ENCODE data around the gene GRIK4.
"Not testable (repeated sequence)": the region's sequence is repeated elsewhere in the genome, so short reads cannot be mapped to it uniquely, and the experiment has no call there.

GRIK4 gene

DNA sequence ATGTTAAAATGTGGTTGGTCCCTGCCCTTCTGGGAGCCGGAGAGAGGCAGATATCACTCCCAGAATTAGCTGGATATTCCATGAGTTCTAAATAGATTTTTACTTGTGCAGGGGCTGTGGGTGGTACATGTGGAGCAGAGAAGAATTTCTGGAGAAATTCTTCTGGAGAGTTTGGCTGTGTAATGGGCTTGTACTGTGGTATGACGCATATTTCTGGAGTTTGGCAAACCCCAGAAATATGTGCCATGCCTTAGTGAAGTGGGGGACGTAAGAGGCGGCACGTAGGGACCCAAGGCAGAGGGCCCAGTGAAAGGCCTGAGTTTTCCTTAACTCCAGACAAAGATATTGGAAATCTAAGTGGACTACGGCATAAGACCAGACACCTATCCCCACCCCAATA, 461.1 kb downstream of the GRIK4 start:
- no peak for DNase-seq (ENCODE audit: low read depth in 1 of 2, low spot score in 1 of 2)

DNA sequence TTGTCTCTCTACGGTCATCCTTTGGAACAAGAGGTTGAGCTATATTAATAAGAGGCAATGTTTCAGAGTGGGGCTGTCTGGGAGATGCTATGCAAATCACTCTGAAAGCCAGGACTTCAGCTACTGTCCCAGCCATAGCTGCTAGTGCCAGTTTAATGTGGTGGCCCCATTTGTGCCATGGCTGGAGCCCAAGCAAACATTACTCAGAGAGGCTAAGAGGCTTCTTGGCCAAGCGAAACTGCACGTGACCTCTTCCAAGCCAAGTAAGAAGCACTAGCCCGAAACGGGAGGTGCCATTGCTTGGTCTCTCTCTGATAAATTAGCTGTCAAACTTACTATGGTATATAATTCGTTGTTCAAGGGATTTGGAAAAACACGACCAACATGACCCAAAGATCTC, 462.0 kb downstream of the GRIK4 start:
- DNase-seq (ENCODE audit: low read depth in 1 of 2, low spot score in 1 of 2): no peak

DNA sequence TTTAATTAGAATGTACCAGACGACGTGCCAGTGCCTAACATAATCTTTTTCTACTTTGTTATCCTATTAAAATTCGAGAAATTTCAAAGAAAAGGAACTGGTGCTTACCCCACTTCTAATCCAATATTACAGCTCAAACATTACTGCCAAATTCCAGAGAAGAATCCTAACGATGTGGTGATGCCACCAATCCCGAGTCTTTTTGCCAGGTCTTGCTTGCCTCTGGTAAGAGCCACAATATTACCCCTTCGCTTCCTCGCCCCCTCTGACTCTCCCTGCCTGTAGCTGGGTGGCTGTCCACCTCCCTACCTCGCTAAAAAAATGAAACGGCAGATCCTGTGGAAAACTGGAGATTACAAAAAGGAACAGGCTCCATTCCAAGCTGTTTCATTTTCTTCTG, 462.9 kb downstream of the GRIK4 start:
- DNase-seq (ENCODE audit: low read depth in 1 of 2, low spot score in 1 of 2): no peak

DNA sequence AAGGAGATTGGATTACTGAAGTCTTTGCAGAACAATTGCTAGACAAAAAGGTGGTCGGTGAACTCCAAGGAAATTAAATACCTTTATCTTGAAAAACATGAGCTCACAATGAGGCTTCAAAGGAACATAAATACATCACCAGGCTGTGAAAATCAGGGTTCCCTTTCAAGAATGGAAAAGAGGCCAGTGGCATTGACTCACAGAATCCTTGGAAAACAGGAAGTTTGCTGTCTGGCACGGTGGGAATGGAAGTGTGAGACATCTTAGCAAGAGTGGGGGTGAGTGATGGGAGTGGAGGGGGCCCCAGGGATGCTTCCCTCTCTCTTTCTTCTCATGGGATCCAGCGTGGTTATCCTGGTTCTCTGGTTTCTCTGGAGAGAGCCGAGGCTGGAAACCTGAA, 463.4 kb downstream of the GRIK4 start:
- DNase-seq (ENCODE audit: low read depth in 1 of 2, low spot score in 1 of 2): no peak

DNA sequence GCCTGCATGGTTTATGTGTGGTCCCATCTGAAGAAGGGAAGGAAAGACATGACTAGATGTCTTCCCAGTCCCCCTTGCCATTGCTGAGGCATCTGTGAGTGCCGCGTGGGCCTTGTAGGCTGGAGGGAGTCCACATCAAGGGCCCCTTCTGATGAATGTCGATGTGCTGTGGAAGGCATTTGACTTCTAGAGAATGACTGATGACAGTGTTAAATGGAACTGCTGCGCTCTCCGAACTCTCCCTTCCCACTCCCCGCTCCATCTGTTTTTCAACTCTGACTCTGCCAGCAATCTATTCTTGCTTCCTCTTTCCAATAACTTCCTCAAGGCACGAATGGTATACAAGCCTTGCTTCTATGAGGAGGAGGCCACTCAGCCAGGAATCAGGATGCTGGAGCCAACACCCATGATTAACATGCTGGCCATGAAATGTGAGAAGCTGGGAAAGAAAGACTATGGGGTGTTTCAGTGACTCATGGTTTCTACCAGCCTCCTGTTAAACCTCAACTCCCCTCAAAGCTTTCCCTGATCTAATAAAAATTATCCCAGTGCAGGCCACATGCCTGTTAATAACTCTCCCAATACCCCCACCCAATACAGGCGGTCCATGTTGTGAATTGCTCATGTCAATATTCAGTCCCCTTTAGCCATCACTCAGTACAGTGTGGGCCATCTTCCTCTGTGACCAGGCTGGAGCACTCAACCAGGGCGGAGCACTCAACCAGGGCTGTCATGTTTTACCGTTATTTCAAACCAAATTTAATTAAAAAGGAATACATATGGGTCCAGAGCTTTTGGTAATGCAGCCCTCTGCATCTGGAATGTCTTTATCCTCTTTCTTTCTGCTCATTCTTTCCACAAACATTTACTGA, 466.0 kb downstream of the GRIK4 start:
- no peak for DNase-seq (ENCODE audit: low read depth in 1 of 2, low spot score in 1 of 2)

DNA sequence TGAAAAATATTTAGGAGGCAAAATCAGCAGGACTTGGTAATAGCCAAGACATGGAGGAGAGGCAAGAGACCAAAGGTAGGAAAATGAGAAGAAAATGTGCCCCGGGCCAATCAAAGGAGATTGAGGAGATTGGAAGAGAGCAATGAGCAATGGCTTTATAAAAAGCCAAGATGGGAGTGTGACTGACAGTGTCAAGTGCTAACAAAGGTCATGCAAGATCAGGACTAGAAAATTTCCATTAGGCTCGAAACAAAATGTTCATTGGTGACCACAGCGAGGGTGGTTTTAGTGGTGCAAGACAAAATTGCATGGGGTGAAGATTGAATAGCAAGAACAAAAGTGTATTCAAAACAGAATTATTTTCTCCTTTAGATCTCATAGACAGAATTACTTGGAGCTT, 467.2 kb downstream of the GRIK4 start:
- no peak for DNase-seq (ENCODE audit: low read depth in 1 of 2, low spot score in 1 of 2)

DNA sequence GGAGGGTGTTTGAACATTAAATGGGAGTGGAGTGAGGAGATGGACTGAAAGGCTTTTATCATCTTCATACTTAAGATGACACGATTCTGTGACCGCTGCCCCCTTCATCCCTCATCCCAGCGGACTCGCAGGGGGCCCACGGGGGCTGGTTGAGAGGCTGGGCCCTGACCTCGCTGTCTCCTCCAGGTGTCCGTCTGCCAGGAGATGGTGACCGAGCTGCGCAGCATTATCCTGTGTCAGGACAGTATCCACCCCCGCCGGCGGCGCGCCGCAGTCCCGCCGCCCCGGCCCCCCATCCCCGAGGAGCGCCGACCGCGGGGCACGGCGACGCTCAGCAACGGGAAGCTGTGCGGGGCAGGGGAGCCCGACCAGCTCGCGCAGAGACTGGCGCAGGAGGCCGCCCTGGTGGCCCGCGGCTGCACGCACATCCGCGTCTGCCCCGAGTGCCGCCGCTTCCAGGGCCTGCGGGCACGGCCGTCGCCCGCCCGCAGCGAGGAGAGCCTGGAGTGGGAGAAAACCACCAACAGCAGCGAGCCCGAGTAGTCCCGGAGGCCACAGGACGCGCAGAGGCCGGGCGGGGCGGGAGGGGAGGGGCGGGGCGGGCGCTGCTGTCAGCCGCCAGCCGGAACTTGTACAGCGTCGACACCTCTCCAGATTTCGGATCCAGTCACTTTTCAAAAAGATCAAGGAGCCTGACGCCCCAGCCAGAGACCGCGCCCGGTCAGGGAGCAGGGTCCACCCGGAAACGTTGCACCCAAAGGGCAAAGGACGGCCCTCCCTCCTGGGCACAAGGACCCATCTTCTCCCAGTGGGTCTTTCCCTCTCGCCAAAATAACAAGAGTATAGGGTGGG, 474.4 kb downstream of the GRIK4 start:
- peak in 1 of 2 donors; percentile 9 for DNase-seq (ENCODE audit: low read depth in 1 of 2, low spot score in 1 of 2)

DNA sequence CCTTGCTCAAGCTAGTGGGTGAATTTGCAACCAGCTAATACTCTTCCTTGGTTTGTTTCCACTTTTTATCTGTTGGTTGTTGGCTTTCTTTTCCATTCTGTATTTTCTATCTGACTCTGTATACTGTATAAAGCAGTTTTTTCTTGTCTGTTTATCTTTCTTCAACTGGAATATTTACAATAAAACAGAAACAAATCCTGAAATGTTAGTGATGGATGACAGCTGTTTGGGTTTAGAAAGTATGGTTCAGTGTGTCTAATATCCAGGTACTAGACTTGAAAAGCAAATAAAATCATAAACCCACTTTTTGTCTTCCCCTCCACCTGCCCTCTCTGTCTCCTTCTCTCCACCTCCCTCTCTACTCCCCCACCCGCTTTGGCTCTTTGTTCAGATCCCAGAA, 477.1 kb downstream of the GRIK4 start:
- no peak for DNase-seq (ENCODE audit: low read depth in 1 of 2, low spot score in 1 of 2)

DNA sequence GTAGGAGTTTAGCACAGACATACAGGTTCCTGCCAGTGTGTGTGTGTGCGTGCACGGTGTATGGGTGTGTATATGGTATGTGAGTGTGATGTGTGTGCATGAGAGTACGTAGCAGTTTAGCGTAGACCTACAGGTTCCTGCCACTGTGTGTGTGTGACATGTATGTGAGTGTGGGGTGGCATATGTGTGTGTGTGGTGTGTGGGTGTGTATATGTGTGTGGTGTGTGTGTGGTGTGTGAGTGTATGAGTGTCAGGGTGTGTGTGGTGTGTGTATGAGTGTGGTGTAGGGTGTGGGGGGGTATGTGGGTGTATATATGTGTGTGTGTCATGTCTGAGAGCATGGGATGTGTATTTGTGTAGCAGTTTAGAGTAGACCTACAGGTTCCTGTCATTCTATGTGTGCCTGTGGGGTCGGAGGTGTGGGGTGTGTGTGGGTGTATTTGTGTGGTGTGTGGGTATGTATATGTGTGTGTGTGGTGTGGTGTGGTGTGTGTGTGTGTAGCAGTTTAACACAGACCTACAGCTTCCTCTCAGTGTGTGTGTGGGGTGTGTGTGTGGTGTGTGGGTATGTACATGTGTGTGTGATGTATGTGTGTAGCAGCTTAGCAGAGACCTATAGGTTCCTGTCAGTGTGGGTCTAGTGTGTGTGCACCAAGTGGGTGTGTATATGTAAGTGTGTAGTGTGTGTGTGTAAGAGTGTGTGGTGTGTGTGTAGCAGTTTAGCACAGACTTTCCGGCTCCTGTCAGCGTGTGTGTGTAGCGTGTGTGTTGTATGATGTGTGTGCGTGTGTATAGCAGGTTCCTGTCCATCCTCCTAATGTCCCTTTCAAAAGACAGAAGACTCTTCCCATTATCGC, 480.5 kb downstream of the GRIK4 start:
- no peak for DNase-seq (ENCODE audit: low read depth in 1 of 2, low spot score in 1 of 2)

DNA sequence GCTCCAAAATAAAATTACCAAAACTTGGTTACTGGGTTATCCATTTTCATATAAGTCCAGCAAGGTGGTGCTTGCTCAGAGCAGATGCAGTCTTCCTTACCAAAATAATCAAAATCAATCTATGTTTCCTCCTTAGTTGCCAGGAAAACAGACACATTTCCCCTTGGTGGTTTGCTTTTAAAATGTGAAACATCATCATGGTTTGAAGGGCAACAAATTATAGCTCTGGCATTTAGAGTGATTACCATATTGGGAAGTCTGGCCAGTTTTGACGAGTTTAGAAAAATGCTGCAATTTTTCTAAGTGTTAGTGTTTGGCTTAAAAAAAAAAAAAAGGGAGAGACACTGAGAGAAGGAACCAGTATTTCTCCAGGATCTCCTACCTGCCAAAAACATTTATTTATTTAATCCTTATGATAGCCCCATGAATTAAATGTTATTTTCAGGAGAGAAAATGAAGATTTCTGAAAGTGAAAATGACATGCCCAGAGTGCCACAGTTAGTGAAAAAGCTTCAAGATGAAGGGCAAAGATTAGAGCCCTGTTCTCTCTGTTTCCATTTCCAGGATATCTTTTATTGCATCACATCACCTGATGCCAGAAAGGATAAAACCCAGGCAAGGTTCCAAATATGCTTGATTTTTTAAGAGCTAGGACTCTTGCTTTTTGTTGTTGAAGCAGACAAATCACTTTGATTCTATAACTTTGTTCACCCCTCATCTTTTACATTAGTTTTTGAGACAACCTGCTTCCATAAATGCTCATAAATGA, 482.7 kb downstream of the GRIK4 start:
- no peak for DNase-seq (ENCODE audit: low read depth in 1 of 2, low spot score in 1 of 2)

DNA sequence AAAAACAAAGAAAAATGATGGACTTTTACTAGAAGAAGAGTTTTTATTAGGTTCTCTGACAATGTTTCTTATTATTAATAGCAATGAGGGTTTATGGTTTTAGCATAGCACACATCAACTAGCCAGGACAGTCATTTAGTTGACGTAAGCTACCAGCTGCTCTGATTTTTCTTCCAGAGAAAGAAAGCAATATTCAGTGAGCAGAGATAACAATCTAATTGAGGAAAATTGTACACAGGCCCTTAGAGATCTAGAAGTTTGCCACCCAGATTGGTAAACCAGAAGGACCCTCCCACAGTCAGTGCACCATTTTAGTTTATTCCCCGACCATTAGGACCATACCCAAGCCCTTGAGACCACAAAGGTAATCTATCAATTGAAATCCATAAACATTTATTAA, 483.6 kb downstream of the GRIK4 start:
- DNase-seq (ENCODE audit: low read depth in 1 of 2, low spot score in 1 of 2): no peak

DNA sequence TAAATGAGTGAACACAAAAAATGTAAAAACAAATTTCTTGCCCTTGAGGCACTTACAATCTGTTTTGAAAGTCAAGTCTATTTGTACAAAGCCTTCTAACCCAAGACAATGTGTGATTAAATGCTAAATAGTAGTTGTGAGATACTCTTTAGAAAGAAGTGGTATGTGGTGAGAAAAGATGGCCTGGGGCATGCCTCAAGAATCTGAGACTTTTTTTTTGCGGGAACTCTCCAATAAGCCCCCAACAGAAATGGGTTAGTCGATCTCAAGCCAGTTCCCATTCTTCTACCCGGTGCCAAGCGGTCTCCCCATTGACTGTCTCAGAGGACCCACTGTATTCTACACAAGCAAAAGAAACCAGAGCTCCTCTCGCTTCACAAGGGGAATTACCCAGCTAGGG, 485.4 kb downstream of the GRIK4 start:
- DNase-seq (ENCODE audit: low read depth in 1 of 2, low spot score in 1 of 2): no peak

DNA sequence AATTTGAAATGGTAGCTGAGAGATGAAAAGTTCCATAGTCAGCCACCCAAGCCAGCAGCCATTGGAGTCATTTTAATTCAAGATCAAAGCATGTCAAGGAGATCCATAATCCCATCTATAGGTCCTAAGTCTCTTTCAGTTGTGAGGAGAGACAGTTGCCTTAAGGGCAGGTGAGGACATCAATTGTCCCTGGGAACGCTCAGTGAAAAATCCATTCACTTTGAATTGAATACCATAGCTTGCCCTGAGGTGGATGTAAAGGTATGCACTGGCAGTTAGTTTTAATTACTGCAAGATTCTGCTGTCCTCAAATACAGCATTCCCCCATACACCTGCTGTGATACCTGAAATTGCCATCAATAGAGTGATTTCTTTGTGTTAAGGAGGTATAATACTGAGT, 487.0 kb downstream of the GRIK4 start:
- no peak for DNase-seq (ENCODE audit: low read depth in 1 of 2, low spot score in 1 of 2)

DNA sequence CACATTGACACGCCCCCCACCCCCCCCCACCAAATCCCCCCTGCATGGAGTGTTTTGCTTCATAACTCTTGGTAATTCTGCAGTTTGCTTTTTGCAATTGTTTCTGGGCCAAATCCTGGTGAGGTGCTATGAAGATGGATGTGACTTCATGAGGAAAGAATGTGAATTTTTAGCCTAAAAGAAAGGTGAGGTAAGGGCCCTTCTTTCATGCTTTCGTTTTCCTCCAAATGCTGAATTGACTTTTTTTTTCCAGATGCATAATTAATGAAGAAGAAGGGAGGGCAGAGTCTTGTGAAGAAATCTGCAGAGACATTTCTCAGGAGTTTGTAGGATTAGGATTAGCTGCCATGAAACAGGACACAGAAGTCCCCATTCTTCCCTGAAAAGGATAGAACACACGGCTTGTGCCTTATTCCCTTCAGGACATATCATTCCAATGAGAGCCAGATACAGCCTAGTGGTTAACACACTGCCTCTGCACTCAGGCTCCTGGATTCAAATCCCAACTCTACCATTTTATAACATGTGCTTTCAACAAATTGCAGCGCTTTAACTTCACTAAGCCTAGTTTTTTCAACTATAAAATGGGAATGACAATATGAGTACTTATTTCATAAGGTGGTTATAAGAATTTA, 492.8 kb downstream of the GRIK4 start:
- no peak for DNase-seq (ENCODE audit: low read depth in 1 of 2, low spot score in 1 of 2)

DNA sequence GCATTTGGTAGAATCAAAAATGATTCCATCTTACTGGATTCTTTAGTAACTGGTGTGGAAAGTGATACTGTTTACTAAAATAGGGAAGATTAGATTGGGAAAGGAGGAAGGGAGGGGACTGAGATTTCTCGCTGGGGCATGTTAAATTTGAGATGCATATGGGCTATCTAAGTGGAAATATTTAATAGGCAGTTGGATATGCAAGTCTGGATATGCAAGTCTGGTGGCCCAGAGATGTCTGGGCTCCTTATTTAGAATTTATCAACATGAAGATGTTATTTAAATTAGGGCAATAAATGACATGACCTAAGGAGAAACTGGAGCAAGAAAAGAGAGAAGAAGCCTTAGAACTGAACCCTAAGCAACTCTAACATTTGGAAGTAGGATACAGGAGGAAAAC, 495.4 kb downstream of the GRIK4 start:
- no peak for DNase-seq (ENCODE audit: low read depth in 1 of 2, low spot score in 1 of 2)

DNA sequence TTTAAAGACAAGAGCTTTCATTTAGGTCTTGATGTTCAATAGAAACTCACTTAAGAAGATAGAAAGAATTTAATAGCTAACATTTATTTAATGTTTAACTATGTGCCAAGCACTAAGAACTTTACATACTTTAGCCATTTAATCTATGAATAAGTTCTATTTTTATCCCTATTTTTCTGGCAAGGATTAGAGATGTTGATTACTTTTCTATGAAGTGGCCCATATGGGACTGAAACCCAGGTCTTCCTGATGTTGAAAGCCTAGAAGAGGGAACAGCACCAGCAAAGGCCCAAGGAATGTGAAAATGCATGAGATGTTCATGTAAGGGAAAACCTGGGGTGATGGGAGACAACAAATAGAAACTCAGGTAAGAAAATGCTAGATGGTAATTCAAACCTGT, 497.0 kb downstream of the GRIK4 start:
- DNase-seq (ENCODE audit: low read depth in 1 of 2, low spot score in 1 of 2): no peak

DNA sequence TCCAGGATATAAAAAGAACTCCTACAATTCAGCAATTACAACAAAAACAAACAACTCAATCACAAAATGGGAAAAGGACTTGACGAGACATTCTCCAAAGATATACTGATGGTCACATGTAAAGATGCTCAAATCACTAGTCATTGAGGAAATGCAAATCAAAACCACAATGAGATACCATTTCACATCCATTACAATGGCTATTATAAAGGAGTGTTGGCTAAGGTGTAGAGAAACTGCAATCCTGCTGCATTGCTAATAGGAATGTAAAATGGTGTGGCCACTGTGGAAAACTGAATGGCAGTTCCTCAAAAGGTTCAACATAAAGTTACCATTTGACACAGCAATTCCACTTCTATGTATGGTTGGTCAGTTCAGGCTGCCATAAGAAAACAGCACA, 500.5 kb downstream of the GRIK4 start:
- DNase-seq (ENCODE audit: low read depth in 1 of 2, low spot score in 1 of 2): no peak

DNA sequence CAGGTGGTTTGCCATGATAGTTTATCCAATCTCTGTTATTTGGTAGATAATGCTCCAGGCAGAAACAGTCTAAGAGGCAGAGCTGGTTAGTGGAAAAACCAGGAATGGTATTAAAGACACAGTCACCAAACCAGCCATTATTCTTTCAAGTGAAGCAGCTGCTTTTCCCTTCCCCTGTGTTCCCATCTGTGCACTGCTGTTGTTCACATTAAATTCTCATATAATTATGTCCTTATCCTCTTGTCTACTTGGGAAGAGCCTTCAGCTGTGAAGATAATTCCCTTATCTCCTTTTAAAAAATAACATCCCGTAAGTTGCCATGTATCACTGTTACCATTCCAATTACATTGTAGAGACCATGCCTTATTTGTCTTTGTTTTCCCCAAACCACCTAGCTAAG, 507.2 kb downstream of the GRIK4 start:
- no peak for DNase-seq (ENCODE audit: low read depth in 1 of 2, low spot score in 1 of 2)

DNA sequence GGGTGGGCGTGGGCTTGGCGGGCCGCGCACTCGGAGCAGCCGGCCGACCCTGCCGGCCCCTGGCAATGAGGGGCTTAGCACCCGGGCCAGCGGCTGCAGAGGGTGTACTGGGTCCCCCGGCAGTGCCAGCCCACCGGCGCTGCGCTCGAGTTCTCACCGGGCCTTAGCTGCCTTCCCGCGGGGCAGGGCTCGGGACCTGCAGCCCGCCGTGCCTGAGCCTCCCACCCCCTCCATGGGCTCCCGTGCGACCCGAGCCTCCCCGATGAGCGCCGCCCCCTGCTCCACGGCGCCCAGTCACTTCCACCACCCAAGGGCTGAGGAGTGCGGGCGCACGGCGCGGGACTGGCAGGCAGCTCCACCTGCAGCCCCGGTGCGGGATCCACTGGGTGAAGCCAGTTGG, 510.2 kb downstream of the GRIK4 start:
- DNase-seq (ENCODE audit: low read depth in 1 of 2, low spot score in 1 of 2): not testable (repeated sequence)

All from activated CD4-positive, alpha-beta T cell treated with anti-CD3 and anti-CD28 coated beads, Interleukin-2, amount 50 U/mL, for 24 hours (primary cell).